HG03565 (cell line): ENCODE results near the gene LMX1A.

Experiments
- ATAC-seq: cut with Tn5 transposase; IDR thresholded peaks from one replicate; pipeline ENCODE4 v1.9.1; 2021; ENCODE audit warnings: mild to moderate bottlenecking, moderate library complexity; ENCODE audit not compliant: unreplicated experiment

The LMX1A gene

DNA sequence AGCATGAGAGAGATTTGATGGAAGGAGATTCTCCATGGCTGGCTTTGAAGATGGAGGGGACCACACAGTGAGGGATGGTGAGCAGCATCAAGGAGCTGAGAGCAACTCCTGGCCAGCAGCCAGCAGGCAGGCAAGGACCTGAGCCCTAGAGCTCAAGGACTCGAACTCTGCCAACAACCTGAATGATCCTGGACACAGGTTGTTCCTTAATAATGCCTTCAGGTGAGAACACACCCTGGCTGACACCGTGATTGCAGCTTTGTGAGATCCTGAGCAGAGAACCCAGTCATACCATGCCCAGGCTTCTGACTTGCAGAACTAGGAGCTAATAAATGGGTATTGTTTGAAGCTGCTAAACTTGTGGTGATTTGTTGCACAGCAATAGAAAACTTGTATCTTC lies 183.1 kb downstream of the LMX1A start:
- ATAC-seq = no peak

- ATAC-seq = no peak
These were observed 183.8 kb downstream of the LMX1A start for GRCh38 chr1:165172666-165173065.

DNA sequence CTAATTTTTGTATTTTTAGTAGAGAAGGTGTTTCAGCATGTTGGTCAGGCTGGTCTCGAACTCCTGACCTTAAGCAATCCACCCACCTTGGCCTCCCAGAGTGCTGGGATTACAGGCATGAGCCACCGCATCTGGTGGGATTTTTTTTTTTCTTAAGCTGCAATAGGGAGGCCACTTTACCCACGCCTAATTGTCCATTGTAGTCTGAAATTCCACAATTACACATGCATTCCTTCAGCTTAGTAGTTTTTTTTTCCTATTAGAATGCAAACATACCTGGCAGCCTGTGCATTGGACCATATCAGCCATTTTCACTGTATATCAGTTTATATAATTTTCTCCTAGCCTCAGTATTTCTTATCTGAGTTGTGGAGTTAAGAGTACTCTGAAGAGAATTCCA lies 186.8 kb downstream of the LMX1A start:
- ATAC-seq = no peak

- ATAC-seq = no peak
These were observed 187.5 kb downstream of the LMX1A start for GRCh38 chr1:165169028-165169427.

GRCh38 chr1:165168467-165168866 lies 188.0 kb downstream of the LMX1A start:
- ATAC-seq = no peak

DNA sequence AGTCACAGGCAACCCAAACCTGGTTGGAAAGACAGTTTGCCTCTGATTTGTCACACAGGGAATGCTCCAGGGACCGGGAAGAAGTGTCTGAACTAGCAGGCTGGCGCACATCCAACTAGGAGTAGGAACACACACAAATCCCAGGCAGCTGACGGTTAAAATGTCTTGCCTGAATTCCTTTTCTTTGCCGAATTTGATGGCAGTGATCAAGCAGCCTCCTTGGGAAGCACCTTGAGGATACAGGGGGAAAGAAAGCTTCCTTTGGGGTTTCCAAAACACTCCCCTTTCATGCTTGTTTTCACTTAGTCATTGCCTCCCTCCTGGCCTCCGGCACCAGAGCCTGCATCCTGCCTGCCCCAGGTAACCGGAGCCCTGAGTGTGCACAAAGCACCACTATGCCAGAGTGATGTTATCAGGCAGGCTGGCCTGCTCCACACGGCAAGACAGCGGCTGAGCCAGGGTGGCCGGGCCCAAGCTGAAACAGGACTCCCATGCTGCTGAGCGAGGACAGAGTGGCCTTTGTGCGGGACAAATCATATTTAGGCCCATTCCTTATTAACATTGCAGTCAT lies 193.8 kb downstream of the LMX1A start:
- ATAC-seq = no peak

GRCh38 chr1:165161130-165161529 lies 195.4 kb downstream of the LMX1A start:
- no peak for ATAC-seq

DNA sequence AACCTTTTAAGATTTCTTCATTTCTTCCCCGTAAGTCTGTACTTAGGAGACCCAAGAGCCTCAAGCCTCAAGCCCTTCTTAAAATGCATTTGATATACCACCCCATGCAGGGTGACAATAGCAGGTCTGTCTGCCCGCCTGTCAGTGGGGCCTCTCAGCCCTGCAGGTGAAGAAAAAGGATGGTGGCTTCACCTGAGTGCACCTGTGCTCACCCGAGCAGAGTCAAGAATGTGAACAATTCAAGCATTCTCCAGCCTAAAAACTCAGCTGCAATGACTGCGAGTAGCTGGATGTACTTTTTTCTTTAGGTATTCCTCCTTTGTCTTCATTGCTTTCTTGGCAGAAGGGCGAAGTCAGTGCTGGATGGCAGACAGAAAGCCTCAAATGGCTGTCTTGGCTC lies 203.3 kb downstream of the LMX1A start:
- ATAC-seq = no peak

GRCh38 chr1:165152727-165153126 lies 203.8 kb downstream of the LMX1A start:
- ATAC-seq = no peak

GRCh38 chr1:165152109-165152508 lies 204.4 kb downstream of the LMX1A start:
- ATAC-seq = no peak
